Fibroblast of villous mesenchyme (primary cell): ENCODE results near the gene TBC1D5. TPM values are rescaled to one million over a fixed set of nuclear protein-coding genes. Genes with fewer than 3 reads are reported as not detected.
A peak's percentile ranks its signal among the peaks of the same experiment; 100 is the strongest.

ENCODE experiments used
- DNase-seq: peaks from one replicate; pipeline ENCODE4 v3.0.0-alpha.2; 2010; ENCODE audit warnings: low read depth
- H3K4me3 ChIP-seq: 2 replicates; pipeline ENCODE4 v1.5.1; 2011; ENCODE audit warnings: low read depth, mild to moderate bottlenecking, low read length
- CTCF ChIP-seq: IDR thresholded peaks from 2 replicates; pipeline ENCODE4 v1.5.1; 2012; ENCODE audit warnings: low read depth, mild to moderate bottlenecking, low read length; ENCODE audit not compliant: insufficient read depth
- total RNA-seq: library from RNA; depleted of rRNA; stranded (reverse); fragments of >200 nt; gene quantifications from 2 replicates; pipeline ENCODE4 v1.2.3, GENCODE V29; 2012

The TBC1D5 gene
- total RNA-seq, 1 donor, result 107 TPM

GRCh38 chr3:17557749-17558463 is 184.5 kb downstream of the TBC1D5 start:
- no peak for DNase-seq
- no peak overlapping the region for H3K4me3 ChIP-seq
- no peak for TF ChIP-seq CTCF

GRCh38 chr3:17555525-17555924 is 186.9 kb downstream of the TBC1D5 start:
- DNase-seq, result peak; percentile 80
- no peak overlapping the region for H3K4me3 ChIP-seq
- TF ChIP-seq CTCF, result no peak

GRCh38 chr3:17554078-17554477 is 188.4 kb downstream of the TBC1D5 start:
- TF ChIP-seq CTCF, result no peak

GRCh38 chr3:17553080-17553479 is 189.4 kb downstream of the TBC1D5 start:
- no peak for TF ChIP-seq CTCF
- no peak overlapping the region for H3K4me3 ChIP-seq
- peak; percentile 63 for DNase-seq

More at GRCh38 chr3:17554078-17554477, 188.4 kb downstream of the TBC1D5 start:
- no peak overlapping the region for H3K4me3 ChIP-seq
- DNase-seq, result no peak

- no peak overlapping the region for H3K4me3 ChIP-seq
- no peak for TF ChIP-seq CTCF
- no peak for DNase-seq
Observed at GRCh38 chr3:17552351-17552750, 190.1 kb downstream of the TBC1D5 start.

GRCh38 chr3:17551895-17552294 is 190.5 kb downstream of the TBC1D5 start:
- no peak for TF ChIP-seq CTCF
- H3K4me3 ChIP-seq, result no peak overlapping the region
- DNase-seq, result no peak

GRCh38 chr3:17551333-17551732 is 191.1 kb downstream of the TBC1D5 start:
- no peak overlapping the region for H3K4me3 ChIP-seq
- TF ChIP-seq CTCF, result no peak
- DNase-seq, result no peak
